ENCODE data around the gene SYT9. TPM values are rescaled to one million over a fixed set of nuclear protein-coding genes. Genes with fewer than 3 reads are reported as not detected.

The SYT9 gene
- total and polyA plus RNA-seq, 9 of the 15 experiments (the other 6 are each of a cell fraction or from before 2014, with no cell fraction given): 0.01 TPM; not detected in 8

DNA sequence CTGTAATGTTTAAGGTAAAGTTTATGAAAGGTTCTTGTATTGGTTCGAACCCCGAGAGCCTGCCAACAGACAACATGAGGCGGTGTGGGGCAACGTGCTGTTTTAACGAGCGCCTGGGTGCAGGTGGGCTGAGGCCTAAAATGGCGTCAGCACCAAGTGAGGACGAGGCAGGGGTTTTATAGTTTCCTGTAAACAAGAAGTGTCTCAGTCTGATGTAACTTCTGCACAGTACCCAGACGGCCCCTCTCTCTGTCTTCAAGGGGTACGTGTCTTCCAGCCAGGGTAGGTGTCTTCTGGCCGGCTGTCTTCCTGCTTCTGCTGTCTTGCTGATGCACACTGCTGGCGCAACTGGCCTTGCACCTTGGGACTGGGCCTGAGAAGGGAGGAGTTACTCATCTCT lies 264.8 kb downstream of the SYT9 start:
- Histone ChIP-seq H3K4me1 (replicated peaks in 1 of 2; ENCODE audit: control insufficient read depth in 2 of 2, insufficient read depth in 2 of 2, low read length in 2 of 2) (peaks cover 0 to 18% of the 10 kb centered on the region in 2 experiments; a peak in 3 of 5 replicates), H3K9ac (ENCODE audit: insufficient read depth in 1 of 2, low read depth in 2 of 2, low read length in 2 of 2) (no peak overlapping the region), H3K36me3 (ENCODE audit: control insufficient read depth, insufficient read depth, low read length) (no peaks in the 10 kb centered on the region), H2AFZ (ENCODE audit: low read depth, low read length) (no peak overlapping the region), H3K79me2 (ENCODE audit: control insufficient read depth, insufficient read depth, low read length) (no peaks in the 10 kb centered on the region), H3K9me1 (ENCODE audit: control insufficient read depth, insufficient read depth, low read length) (no peaks in the 10 kb centered on the region), H3K9me3 (replicated peaks; ENCODE audit: control insufficient read depth, insufficient read depth, low read depth, low read length) (no peaks in the 10 kb centered on the region), H3K27ac (ENCODE audit: extremely low read depth, low read depth, low read length) (no peak overlapping the region), H3K4me2 (ENCODE audit: insufficient read depth, low read length) (no peak overlapping the region), H3K27me3 (ENCODE audit: control insufficient read depth in 2 of 2, insufficient read depth in 2 of 2, low read length in 2 of 2) (peaks cover 4 to 43% of the 10 kb centered on the region in 2 experiments; a peak in 4 of 5 replicates), H4K20me1 (replicated peaks; ENCODE audit: control insufficient read depth, insufficient read depth, low read length) (0 out of 2 replicates have a peak, but pooled peaks cover 2% of the 10 kb centered on the region), H3K4me3 (no peak overlapping the region)
- ChIA-PET CTCF (ENCODE audit: low intra/inter-chr PET ratio) (no interaction called here), POLR2A (interaction anchor here (0.7 kb wide), 1 partner anchor 23 kb away, joined by 3 read pairs; no protein-coding TSS in a partner anchor)
- in situ Hi-C loops (cut with MboI) (no loop called here), intact Hi-C loops (cut with micrococcal nuclease) (no loop called here)
- 15% methylated on average over 12 of the region's 12 CpGs for WGBS (ENCODE audit: insufficient coverage, low coverage, missing lambda C conversion rate)
- FAIRE-seq (no peak), DNase-seq (ENCODE audit: extremely low read depth in 1 of 4, low spot score in 3 of 4) (no peak), ATAC-seq (no peak)
- no TSS peak for BruUV-seq (replicated peaks)
- TF ChIP-seq, protein P1, sequence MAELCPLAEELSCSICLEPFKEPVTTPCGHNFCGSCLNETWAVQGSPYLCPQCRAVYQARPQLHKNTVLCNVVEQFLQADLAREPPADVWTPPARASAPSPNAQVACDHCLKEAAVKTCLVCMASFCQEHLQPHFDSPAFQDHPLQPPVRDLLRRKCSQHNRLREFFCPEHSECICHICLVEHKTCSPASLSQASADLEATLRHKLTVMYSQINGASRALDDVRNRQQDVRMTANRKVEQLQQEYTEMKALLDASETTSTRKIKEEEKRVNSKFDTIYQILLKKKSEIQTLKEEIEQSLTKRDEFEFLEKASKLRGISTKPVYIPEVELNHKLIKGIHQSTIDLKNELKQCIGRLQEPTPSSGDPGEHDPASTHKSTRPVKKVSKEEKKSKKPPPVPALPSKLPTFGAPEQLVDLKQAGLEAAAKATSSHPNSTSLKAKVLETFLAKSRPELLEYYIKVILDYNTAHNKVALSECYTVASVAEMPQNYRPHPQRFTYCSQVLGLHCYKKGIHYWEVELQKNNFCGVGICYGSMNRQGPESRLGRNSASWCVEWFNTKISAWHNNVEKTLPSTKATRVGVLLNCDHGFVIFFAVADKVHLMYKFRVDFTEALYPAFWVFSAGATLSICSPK (IDR thresholded peaks at IDR 0.05; ENCODE audit: borderline replicate concordance): no peak
- TF ChIP-seq ZNF830 (CRISPR knock-in tag; IDR thresholded peaks at IDR 0.05) (no peak), ZNF263 (CRISPR knock-in tag; IDR thresholded peaks at IDR 0.05; ENCODE audit: borderline replicate concordance) (no peak), ILF3 (IDR thresholded peaks at IDR 0.05; ENCODE audit: borderline replicate concordance) (no peak), FOXK2 (conservative IDR thresholded peaks at IDR 0.05 in 1 of 2, IDR thresholded peaks at IDR 0.05 in 1 of 2; ENCODE audit: low read depth in 2 of 2) (no peak), NR2C2 (CRISPR knock-in tag; IDR thresholded peaks at IDR 0.05) (no peak), NR2C2 (tag; IDR thresholded peaks at IDR 0.05) (no peak), ZKSCAN1 (IDR thresholded peaks at IDR 0.05; ENCODE audit: low read depth, low read length) (no peak), KLF16 (IDR thresholded peaks at IDR 0.05) (no peak), ZKSCAN8 (CRISPR knock-in tag; IDR thresholded peaks at IDR 0.05) (no peak), RAD51 (IDR thresholded peaks at IDR 0.05; ENCODE audit: borderline replicate concordance, low read depth) (no peak), TCF7 (IDR thresholded peaks at IDR 0.05; ENCODE audit: borderline replicate concordance) (no peak)
- TF ChIP-seq, protein P2, sequence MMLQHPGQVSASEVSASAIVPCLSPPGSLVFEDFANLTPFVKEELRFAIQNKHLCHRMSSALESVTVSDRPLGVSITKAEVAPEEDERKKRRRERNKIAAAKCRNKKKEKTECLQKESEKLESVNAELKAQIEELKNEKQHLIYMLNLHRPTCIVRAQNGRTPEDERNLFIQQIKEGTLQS (IDR thresholded peaks at IDR 0.05): no peak
- TF ChIP-seq, protein P2 (CRISPR knock-in tag; conservative IDR thresholded peaks at IDR 0.05): no peak
- TF ChIP-seq, protein P3, sequence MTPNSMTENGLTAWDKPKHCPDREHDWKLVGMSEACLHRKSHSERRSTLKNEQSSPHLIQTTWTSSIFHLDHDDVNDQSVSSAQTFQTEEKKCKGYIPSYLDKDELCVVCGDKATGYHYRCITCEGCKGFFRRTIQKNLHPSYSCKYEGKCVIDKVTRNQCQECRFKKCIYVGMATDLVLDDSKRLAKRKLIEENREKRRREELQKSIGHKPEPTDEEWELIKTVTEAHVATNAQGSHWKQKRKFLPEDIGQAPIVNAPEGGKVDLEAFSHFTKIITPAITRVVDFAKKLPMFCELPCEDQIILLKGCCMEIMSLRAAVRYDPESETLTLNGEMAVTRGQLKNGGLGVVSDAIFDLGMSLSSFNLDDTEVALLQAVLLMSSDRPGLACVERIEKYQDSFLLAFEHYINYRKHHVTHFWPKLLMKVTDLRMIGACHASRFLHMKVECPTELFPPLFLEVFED (CRISPR knock-in tag; conservative IDR thresholded peaks at IDR 0.05): no peak
